Transverse colon (tissue), 4 donors: ENCODE results near the gene HTR2B. TPM values are rescaled to one million over a fixed set of nuclear protein-coding genes. Genes with fewer than 3 reads are reported as not detected.

Experiments
- DNase-seq: peaks from one replicate; pipeline ENCODE4 v3.0.0-alpha.2; 2019
- H3K27ac ChIP-seq, 4 donors: fragments of 200-600 bp; sonication (generic); 2 replicates each; pipeline ENCODE4 v1.5.1; 2016 to 2018; ENCODE audit warnings: inconsistent platforms in 4 of 4
- H3K27me3 ChIP-seq: fragments of 200-600 bp; sonication (generic); 2 replicates; pipeline ENCODE4 v1.5.1; 2017; ENCODE audit warnings: inconsistent platforms
- H3K36me3 ChIP-seq, 4 donors: fragments of 200-600 bp; sonication (generic); 2 replicates each; pipeline ENCODE4 v1.5.1; 2017 to 2019; ENCODE audit warnings: inconsistent platforms in 4 of 4
- H3K4me1 ChIP-seq, 4 donors: fragments of 200-600 bp; sonication (generic); 2 replicates each; pipeline ENCODE4 v1.5.1; 2017 to 2020; ENCODE audit warnings: inconsistent platforms in 4 of 4
- H3K4me3 ChIP-seq, 4 donors: fragments of 200-600 bp; sonication (generic); 1 replicate in 1 of 4; 2 replicates in 3 of 4; pipeline versions ENCODE4 v1.5.1 to v1.6.1; 2017 to 2019; ENCODE audit warnings: inconsistent platforms in 4 of 4
- H3K9me3 ChIP-seq, 2 donors: fragments of 200-600 bp; sonication (generic); 2 replicates each; pipeline ENCODE4 v1.5.1; 2017 to 2019; ENCODE audit warnings: inconsistent platforms in 2 of 2
- EP300 ChIP-seq: sonication (generic); formaldehyde crosslinking; IDR thresholded peaks from one replicate; pipeline ENCODE4 v1.6.1; 2017; ENCODE audit warnings: antibody characterized with exemption, low read depth
- POLR2A ChIP-seq: fragments of 450-650 bp; IDR thresholded peaks from one replicate; pipeline ENCODE4 v1.6.1; 2016; ENCODE audit warnings: antibody characterized with exemption, mild to moderate bottlenecking, moderate library complexity
- POLR2AphosphoS5 ChIP-seq, 3 donors: sonication (generic); formaldehyde crosslinking; IDR thresholded peaks; one replicate each; pipeline ENCODE4 v1.6.1; 2016; ENCODE audit warnings: antibody characterized with exemption in 3 of 3
- WGBS, 2 donors: methylation state at CpG; one replicate each; pipeline ENCODE4 v1.1.5; 2018; ENCODE audit warnings: low coverage in 1 of 2; 5-methylcytosine and 5-hydroxymethylcytosine counted together
- in situ Hi-C, 4 donors: fragments of 200-750 bp; cut with MboI; loops; one replicate each; pipeline versions ENCODE4 v1.15.0 to v1.15.1; 2017; ENCODE audit warnings: low sequenced_read_pairs in 3 of 4, low pct_ligation_motif_present in 1 of 4, low pct_unique_long_range_greater_than_20kb in 1 of 4
- intact Hi-C: fragments of 100-400 bp; cut with DNase I; formaldehyde crosslinking; loops from one replicate; pipeline ENCODE4 v1.15.1; 2023; ENCODE audit warnings: low total_unique reads
- total RNA-seq, 4 donors: library from RNA; depleted of rRNA; stranded (reverse); fragments of >200 nt; gene quantifications; one replicate each; pipeline ENCODE4 v1.1.0, GENCODE V29; 2016
- TF ChIP-seq, protein P1 (sequence below), 5 experiments: fragments of 200-600 bp in 3 of 5; fragments of 450-650 bp in 2 of 5; sonication (generic) in 3 of 5; IDR thresholded peaks; 1 replicate in 2 of 5; 2 replicates in 3 of 5; pipeline ENCODE4 v1.5.1; 2016 to 2017; ENCODE audit warnings: antibody characterized with exemption in 5 of 5, inconsistent platforms in 3 of 5, mild to moderate bottlenecking in 2 of 5, moderate library complexity in 1 of 5

Gene HTR2B
- total RNA-seq, 4 donors from 2014 or later = 0.40 to 6.2 (median 0.82) TPM; not detected in 1

GRCh38 chr2:231138699-231139098 is 13.9 kb upstream of the HTR2B start:
- in situ Hi-C loops (no loop called here), intact Hi-C loops (no loop called here)
- Histone ChIP-seq H3K9me3 (no peaks in the 10 kb centered on the region), H3K4me3 (no peak overlapping the region), H3K4me1 (peaks cover 0 to 4% (median 0%) of the 10 kb centered on the region in 4 donors), H3K27ac (peak overlapping the region in 2 of 4 donors; percentile 1 to 17), H3K27me3 (no peaks in the 10 kb centered on the region), H3K36me3 (no peaks in the 10 kb centered on the region)
- no peak for DNase-seq
- 55 to 57% methylated on average over 4 to 8 of the region's 8 CpGs for WGBS, 2 donors
- TF ChIP-seq POLR2AphosphoS5 (IDR thresholded peaks at IDR 0.05) (no peak), EP300 (no peak), POLR2A (no peak)
- TF ChIP-seq, protein P1, sequence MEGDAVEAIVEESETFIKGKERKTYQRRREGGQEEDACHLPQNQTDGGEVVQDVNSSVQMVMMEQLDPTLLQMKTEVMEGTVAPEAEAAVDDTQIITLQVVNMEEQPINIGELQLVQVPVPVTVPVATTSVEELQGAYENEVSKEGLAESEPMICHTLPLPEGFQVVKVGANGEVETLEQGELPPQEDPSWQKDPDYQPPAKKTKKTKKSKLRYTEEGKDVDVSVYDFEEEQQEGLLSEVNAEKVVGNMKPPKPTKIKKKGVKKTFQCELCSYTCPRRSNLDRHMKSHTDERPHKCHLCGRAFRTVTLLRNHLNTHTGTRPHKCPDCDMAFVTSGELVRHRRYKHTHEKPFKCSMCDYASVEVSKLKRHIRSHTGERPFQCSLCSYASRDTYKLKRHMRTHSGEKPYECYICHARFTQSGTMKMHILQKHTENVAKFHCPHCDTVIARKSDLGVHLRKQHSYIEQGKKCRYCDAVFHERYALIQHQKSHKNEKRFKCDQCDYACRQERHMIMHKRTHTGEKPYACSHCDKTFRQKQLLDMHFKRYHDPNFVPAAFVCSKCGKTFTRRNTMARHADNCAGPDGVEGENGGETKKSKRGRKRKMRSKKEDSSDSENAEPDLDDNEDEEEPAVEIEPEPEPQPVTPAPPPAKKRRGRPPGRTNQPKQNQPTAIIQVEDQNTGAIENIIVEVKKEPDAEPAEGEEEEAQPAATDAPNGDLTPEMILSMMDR (IDR thresholded peaks at IDR 0.05) = no peak

- 97 to 100% methylated on average over 1 of the region's 1 CpG for whole genome bisulfite sequencing, 2 donors
- DNase-seq = no peak
- in situ Hi-C loops = no loop called here
- Histone ChIP-seq H3K36me3 (no peaks in the 10 kb centered on the region), H3K27ac (no peak overlapping the region), H3K27me3 (no peaks in the 10 kb centered on the region), H3K4me1 (peaks cover 0 to 4% (median 0%) of the 10 kb centered on the region in 4 donors), H3K9me3 (no peaks in the 10 kb centered on the region), H3K4me3 (no peak overlapping the region)
- intact Hi-C loops = no loop called here
- TF ChIP-seq EP300 = no peak
- TF ChIP-seq POLR2AphosphoS5 (IDR thresholded peaks at IDR 0.05) = no peak
Measured at GRCh38 chr2:231134910-231135655, 10.2 kb upstream of the HTR2B start.

DNA sequence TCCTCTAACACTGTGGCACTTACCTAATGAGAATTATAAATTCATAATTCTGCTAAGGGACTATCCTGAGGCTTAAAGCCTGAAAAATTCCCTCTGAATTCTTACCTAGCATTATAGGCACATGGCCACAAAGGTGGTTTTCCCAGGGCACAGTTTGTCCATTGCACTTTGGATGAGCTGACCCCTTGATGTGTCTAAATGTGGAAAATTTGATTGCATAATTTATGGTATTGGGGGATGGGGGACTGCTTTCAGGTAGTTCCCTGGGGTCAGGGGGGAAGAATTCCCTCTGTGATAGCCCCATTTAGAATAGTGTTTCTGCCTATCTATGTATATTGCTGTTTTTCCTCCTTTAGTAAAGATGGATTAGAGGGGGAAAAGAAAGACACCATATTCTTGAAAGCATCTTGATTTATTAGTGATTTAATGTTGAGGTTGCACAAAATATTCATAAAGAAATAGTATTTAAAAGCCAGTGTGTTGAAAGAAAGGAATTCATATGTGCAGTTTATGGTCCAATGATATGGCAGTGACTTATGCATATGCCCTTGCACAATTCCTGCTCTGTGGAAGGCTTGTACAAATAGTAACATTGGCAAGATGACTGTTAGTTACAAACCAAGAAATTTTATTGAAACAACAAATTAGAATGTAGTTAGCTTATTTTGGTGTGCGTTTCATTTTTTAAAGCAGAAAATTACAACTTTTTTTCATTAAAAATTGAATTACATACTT is 8.7 kb upstream of the HTR2B start:
- in situ Hi-C loops = no loop called here
- TF ChIP-seq EP300 = no peak
- no peak for TF ChIP-seq POLR2AphosphoS5 (IDR thresholded peaks at IDR 0.05)
- no peak for TF ChIP-seq POLR2A
- TF ChIP-seq, protein P1 (IDR thresholded peaks at IDR 0.05) = no peak
- H3K9me3 ChIP-seq = no peaks in the 10 kb centered on the region
- DNase-seq = no peak
- no peak overlapping the region for H3K4me3 ChIP-seq
- no peak overlapping the region for H3K27ac ChIP-seq
- H3K36me3 ChIP-seq = no peaks in the 10 kb centered on the region
- intact Hi-C loops = no loop called here
- peaks cover 0 to 8% (median 0%) of the 10 kb centered on the region in 4 donors for H3K4me1 ChIP-seq
- WGBS, 2 donors = 87 to 100% methylated on average over 1 of the region's 1 CpG
- no peaks in the 10 kb centered on the region for H3K27me3 ChIP-seq

DNA sequence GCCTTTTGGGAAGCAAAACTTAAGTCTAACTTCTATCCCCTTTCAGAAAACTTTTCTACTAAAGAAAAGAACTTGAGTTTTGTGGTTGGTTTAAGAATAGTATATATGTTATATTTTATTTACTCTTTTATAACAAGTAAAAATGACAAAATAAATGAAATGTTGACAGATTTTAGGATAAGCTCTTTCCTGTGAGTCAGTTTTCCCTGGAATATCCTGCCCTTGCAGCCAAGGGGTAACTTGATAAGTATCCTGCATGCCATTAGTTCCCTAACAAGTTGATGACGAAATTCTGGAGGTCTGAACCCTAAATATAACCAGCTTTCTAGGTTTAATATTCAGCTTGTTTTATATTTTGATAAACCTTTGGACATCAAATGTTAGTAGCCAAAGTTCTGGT is 7.3 kb upstream of the HTR2B start:
- no peak overlapping the region for H3K4me3 ChIP-seq
- H3K27ac ChIP-seq = no peak overlapping the region
- DNase-seq = no peak
- 88 to 93% methylated on average over 1 of the region's 1 CpG for WGBS, 2 donors
- no peaks in the 10 kb centered on the region for H3K9me3 ChIP-seq
- no peaks in the 10 kb centered on the region for H3K27me3 ChIP-seq
- in situ Hi-C loops (no loop called here), intact Hi-C loops (no loop called here)
- TF ChIP-seq POLR2A (no peak), EP300 (no peak)
- no peaks in the 10 kb centered on the region for H3K36me3 ChIP-seq
- peaks cover 0 to 4% (median 2%) of the 10 kb centered on the region in 4 donors for H3K4me1 ChIP-seq

GRCh38 chr2:231130336-231131056 is 5.7 kb upstream of the HTR2B start:
- TF ChIP-seq POLR2A (no peak), EP300 (no peak), POLR2AphosphoS5 (IDR thresholded peaks at IDR 0.05) (no peak)
- TF ChIP-seq, protein P1 (IDR thresholded peaks at IDR 0.05) = no peak
- Histone ChIP-seq H3K27me3 (no peaks in the 10 kb centered on the region), H3K4me3 (no peak overlapping the region), H3K9me3 (no peaks in the 10 kb centered on the region), H3K4me1 (peaks cover 0 to 4% (median 2%) of the 10 kb centered on the region in 4 donors), H3K36me3 (no peaks in the 10 kb centered on the region), H3K27ac (no peak overlapping the region)
- DNase-seq = no peak
- in situ Hi-C loops = no loop called here
- intact Hi-C loops = no loop called here
- WGBS, 2 donors = 86 to 94% methylated on average over 4 to 6 of the region's 6 CpGs
